HL-60/S4 treated with phorbol 12-myristate 13-acetate at 8.2 ng/mL for 4 days and 3 days (cell line): Measurements from ENCODE around the gene HSD17B3.
"Not testable (repeated sequence)": the region's sequence is repeated elsewhere in the genome, so short reads cannot be mapped to it uniquely, and the experiment has no call there.

Source experiments
- in situ Hi-C: fragments of 300-500 bp; cut with MboI; formaldehyde crosslinking; loops from 2 replicates; pipeline ENCODE4 v1.15.0; 2022; ENCODE audit warnings: low sequenced_read_pairs

HSD17B3 gene

DNA sequence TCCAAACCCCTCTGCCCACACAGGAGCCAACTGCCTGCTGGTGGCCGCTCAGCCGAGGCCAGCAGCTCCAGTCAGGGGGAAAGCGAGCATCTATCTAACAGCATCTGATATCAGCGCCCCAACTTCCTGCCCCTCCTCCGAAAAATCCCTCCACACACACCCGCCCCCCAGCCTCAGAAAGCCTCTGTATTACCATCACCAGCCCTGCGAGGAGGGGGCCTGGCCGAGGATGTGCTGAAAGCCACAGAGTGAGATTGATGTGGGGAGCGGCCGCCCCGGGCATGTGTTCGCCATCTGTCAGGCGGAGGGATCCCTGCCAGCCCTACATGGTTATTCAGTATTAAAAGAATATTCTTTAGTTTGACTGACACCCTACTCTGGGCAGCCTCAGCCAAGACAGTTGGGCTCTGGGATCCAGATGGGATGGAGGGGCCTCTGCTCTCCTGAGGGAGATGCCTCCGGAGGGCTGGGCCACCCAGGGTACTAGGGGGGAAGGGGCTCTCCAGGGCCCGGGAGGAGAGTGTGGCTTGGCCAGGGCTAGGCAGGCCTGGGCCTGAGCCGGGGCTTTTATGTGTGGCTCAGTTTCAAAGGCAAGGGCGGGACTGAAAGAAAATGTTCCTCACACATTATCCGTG, 98.0 kb downstream of the HSD17B3 start:
- in situ Hi-C loops = loop anchor here (25.0 kb wide), 1 partner anchor 467 kb away; no protein-coding TSS in a partner anchor

DNA sequence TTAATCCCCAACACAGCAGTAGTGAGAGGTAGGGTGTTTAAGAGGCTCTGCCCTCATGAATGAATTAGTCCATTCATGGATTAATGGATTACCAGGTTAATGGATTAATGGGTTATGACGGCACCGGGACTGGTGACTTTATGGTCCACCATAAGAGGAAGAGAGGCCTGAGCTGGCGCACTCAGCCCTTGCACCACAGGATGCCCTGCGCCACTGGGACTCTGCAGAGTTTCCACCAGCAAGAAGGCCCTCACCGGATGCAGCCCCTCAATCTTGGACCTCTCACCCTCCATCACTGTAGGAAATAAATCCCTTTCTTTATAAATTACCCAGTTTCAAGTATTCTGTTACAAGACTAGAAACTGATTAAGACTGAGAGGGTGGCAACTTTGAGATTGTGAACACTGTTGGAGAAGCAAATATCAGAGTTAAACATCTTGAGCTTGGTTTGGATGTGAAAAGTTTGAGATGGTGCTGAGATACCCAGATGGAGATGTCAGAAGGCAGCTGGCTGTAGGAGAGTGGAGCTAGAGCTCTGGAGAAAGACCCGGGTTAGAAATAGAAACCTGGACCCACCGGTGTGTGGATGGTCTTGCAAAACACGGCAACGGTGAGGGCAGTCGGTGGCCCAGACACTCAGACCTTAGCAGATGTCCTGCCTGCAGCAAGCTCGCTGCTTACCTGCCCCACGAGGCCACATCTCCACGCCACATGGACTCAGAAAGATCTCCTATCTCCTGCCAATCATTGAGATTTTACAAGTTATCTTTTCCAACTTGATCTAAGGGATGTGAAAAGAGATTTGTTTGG, 98.8 kb downstream of the HSD17B3 start:
- in situ Hi-C loops = loop anchor here (25.0 kb wide), 1 partner anchor 466 kb away; no protein-coding TSS in a partner anchor

DNA sequence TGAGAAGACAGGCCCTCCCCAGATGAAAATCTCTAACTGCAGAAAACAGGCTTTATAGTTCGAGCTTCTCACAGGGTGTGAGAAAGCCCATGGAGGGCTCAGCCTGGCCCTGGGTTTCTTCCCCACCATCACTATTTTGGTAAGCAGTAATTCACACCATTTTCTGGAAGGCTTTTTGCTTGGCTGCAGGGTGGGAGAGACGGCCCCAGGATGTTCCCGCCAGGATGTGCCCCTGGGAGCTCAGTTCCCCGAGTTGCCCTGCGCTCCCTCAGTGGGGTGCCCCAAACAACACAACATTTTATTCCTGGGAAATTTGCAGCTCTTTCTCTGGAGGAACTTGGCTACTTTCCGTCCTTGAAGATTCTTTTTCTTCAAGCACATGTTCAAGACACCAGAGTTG, 100.8 kb downstream of the HSD17B3 start:
- in situ Hi-C loops = loop anchor here (25.0 kb wide), 1 partner anchor 464 kb away; no protein-coding TSS in a partner anchor

- in situ Hi-C loops = no loop called here
Observed at GRCh38 chr9:96199006-96199405, 103.0 kb downstream of the HSD17B3 start.

- in situ Hi-C loops = no loop called here
Observed at GRCh38 chr9:96195541-96195940, 106.4 kb downstream of the HSD17B3 start.

DNA sequence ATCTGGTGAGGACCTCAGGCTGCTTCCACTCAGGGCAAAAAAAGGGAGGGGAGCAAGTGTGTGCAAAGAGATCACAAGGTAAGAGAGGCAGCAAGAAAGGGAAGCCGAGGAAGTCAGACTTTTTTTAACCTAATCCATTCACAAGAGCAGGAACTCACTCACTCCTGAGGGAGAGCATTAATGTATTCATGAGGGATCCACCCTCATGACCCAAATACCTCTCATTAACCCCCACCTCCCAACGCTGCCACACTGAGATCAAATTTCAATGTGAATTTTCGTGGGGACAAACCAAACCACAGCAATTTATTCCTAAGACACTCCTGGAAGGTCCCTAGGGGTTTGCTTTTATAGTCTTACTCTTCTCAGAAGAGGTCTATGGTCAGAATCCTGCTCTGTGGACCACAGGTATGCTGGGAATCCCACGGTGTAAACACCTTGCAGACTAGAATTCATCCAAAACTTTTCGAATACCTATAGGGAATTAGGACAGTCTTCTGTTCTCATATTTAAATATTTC, 108.7 kb downstream of the HSD17B3 start:
- in situ Hi-C loops = no loop called here

DNA sequence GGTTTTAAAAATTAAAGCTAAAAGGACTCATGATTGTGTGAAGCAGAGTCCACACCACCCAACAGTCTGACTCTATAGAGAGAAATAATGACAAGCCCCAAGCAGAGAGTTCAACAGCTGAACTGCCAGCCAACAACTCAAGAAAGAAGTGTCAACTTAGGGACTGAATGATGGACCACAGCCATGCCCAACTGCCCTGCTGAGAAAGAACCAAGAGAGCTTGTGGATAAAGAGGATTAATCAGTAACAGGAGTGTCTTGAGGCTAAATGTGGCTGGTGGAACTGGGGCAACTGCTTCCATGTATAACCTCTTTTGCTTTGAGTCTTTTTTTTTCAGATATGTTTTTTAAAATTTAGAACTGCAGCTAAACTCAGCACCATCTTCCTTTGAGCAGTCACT, 109.3 kb downstream of the HSD17B3 start:
- in situ Hi-C loops = no loop called here

- in situ Hi-C loops = no loop called here
Observed at GRCh38 chr9:96189995-96190394, 112.0 kb downstream of the HSD17B3 start.

- in situ Hi-C loops = not testable (repeated sequence)
Observed at GRCh38 chr9:96189581-96189980, 112.4 kb downstream of the HSD17B3 start.

GRCh38 chr9:96188571-96188970, 113.4 kb downstream of the HSD17B3 start:
- in situ Hi-C loops = no loop called here

GRCh38 chr9:96187151-96187555, 114.8 kb downstream of the HSD17B3 start:
- in situ Hi-C loops = no loop called here

GRCh38 chr9:96186591-96187011, 115.4 kb downstream of the HSD17B3 start:
- in situ Hi-C loops = no loop called here

DNA sequence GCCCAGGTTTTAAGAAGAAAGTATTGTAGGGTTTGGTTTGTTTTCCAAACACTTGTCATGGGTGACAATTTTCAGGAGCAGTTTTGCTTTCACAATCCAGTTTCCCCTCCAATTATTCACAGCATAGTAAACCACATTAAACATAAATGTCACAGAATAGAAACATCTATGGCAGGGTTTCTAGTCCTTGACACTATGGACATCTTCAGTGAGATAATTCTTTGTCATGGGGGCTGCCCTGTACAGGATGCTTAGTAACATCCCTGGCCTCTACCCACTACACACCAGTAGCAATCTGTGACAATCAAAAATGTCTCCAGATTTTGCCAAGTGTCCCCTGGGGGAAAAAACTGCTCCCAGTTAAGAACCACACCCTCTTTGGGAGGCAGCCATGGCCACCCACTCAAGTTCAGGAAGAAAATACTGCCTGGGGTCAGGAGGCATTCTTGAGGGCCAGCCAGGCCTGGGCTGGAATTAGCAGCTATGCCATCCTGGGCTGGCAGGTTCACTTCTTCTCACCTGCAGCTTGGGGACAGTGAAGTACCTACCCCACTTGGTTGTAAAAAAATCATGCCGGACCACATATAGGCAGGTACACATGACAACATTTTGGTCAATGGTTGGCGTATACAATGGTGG, 116.3 kb downstream of the HSD17B3 start:
- in situ Hi-C loops = no loop called here
